HepG2 (cell line): Measurements from ENCODE around the gene R3HDM4.

Experiments used
- BCL3 ChIP-seq: sonication (generic); formaldehyde crosslinking; IDR thresholded peaks from 2 replicates; pipeline ENCODE4 v1.5.1; 2020; ENCODE audit warnings: mild to moderate bottlenecking, missing genetic modification reagents, moderate library complexity
- CTCF ChIP-seq: sonication (generic); formaldehyde crosslinking; IDR thresholded peaks from 2 replicates; pipeline ENCODE4 v1.5.0; 2020; ENCODE audit warnings: mild to moderate bottlenecking, missing genetic modification reagents, moderate library complexity
- EP300 ChIP-seq, 3 experiments: sonication (generic) in 1 of 3; formaldehyde crosslinking in 1 of 3; IDR thresholded peaks; 2 replicates each; pipeline versions ENCODE4 v1.5.1 to v1.6.1; 2011 to 2020; ENCODE audit warnings: low read depth in 2 of 3, low read length in 2 of 3, borderline replicate concordance in 1 of 3, improper control_type of control experiment in 1 of 3, mild to moderate bottlenecking in 1 of 3, missing genetic modification reagents in 1 of 3, moderate library complexity in 1 of 3
- FOXP1 ChIP-seq, 2 experiments: fragments of 450-650 bp in 1 of 2; IDR thresholded peaks; 2 replicates each; pipeline ENCODE4 v1.6.1; 2017 to 2018; ENCODE audit warnings: antibody characterized with exemption in 1 of 2
- IRF1 ChIP-seq: sonication (generic); formaldehyde crosslinking; IDR thresholded peaks from 2 replicates; pipeline ENCODE4 v1.4.0; 2020; ENCODE audit warnings: low read depth, mild to moderate bottlenecking, missing genetic modification reagents
- JUND ChIP-seq: sonication (generic); formaldehyde crosslinking; IDR thresholded peaks from 2 replicates; pipeline ENCODE4 v1.8.0; 2022; ENCODE audit warnings: mild to moderate bottlenecking, missing genetic modification reagents
- MAX ChIP-seq: IDR thresholded peaks from 2 replicates; pipeline ENCODE4 v1.6.1; 2012; ENCODE audit warnings: inconsistent platforms
- TCF7 ChIP-seq: sonication (generic); IDR thresholded peaks from 2 replicates; pipeline ENCODE4 v1.6.1; 2016; ENCODE audit warnings: antibody characterized with exemption, low read depth
- ZBTB2 ChIP-seq: sonication (generic); formaldehyde crosslinking; IDR thresholded peaks from 2 replicates; pipeline ENCODE4 v1.8.0; 2022; ENCODE audit warnings: low read depth, missing genetic modification reagents

GRCh38 chr19:850221-850978 is 62.6 kb downstream of the R3HDM4 start:
- TF ChIP-seq TCF7 (no peak), CTCF (CRISPR knock-in tag) (no peak), FOXP1 (IDR thresholded peaks at IDR 0.05) (no peak), FOXP1 (CRISPR knock-in tag; IDR thresholded peaks at IDR 0.05) (no peak), EP300 (IDR thresholded peaks at IDR 0.05; ENCODE audit: low read depth in 2 of 2, low read length in 2 of 2) (no peak), EP300 (CRISPR knock-in tag; IDR thresholded peaks at IDR 0.05; ENCODE audit: borderline replicate concordance) (no peak), JUND (CRISPR knock-in tag) (no peak), IRF1 (CRISPR knock-in tag) (no peak), MAX (no peak), ZBTB2 (no peak), BCL3 (no peak)
